ENCODE data around the gene DAZL. TPM values are rescaled to one million over a fixed set of nuclear protein-coding genes. Genes with fewer than 3 reads are reported as not detected.

DAZL gene
- total RNA-seq, 1 experiment from 2014 or later = not detected

DNA sequence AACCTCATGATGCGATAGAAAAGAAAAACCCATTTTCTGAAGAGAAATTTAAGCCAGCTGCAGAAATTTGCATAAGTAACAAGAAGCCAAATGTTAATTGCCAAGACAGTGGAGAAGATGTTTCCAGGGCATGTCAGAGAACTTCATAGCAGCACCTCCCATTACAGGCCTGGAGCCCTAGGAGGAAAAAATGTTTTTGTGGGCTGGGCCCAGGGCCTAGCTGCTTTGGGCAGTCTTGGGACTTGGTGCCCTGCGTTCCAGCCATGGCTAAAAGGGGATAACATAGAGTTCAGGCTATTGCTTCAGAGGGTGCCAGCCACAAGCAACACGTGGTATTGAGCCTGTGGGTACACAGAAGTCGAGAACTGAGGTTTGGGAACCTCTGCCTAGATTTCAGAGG is 10.9 kb upstream of the DAZL start:
- Histone ChIP-seq H3K79me2 (ENCODE audit: insufficient read depth, low read length) (no peaks in the 10 kb centered on the region), H3K9me2 (ENCODE audit: insufficient read depth) (no peaks in the 10 kb centered on the region), H3K9ac (ENCODE audit: low read length) (no peak overlapping the region), H4K20me1 (ENCODE audit: insufficient read depth) (no peaks in the 10 kb centered on the region), H3K27ac (ENCODE audit: low read depth, low read length) (no peak overlapping the region), H3K9me3 (ENCODE audit: control insufficient read depth in 1 of 2, insufficient read depth in 1 of 2, low read depth in 1 of 2, low read length in 2 of 2) (no peaks in the 10 kb centered on the region), H3K4me2 (ENCODE audit: low read length) (no peak overlapping the region), H3K36me3 (ENCODE audit: control insufficient read depth in 1 of 2, insufficient read depth in 2 of 2, low read length in 2 of 2) (no peaks in the 10 kb centered on the region), H3K27me3 (ENCODE audit: insufficient read depth, low read length) (no peaks in the 10 kb centered on the region), H2AFZ (ENCODE audit: low read depth, low read length, poor library complexity, severe bottlenecking) (no peak overlapping the region), H3K4me1 (ENCODE audit: control insufficient read depth in 1 of 2, insufficient read depth in 2 of 2, low read length in 2 of 2) (no peaks in the 10 kb centered on the region), H3K4me3 (replicated peaks in 1 of 2; ENCODE audit: low read depth in 1 of 2, low read length in 2 of 2) (no peak overlapping the region)
- POLR2A ChIA-PET = no interaction called here
- no peak for DNase-seq (ENCODE audit: low read depth, low spot score)
- intact Hi-C loops (cut with micrococcal nuclease) = no loop called here
- TF ChIP-seq SRF (IDR thresholded peaks at IDR 0.05; ENCODE audit: low read depth) (no peak), CBX3 (IDR thresholded peaks at IDR 0.05; ENCODE audit: low read depth) (no peak), ZFX (IDR thresholded peaks at IDR 0.05) (no peak)
- RAD21 ChIA-PET (ENCODE audit: low non-redundant PET in 1 of 2, low total read pairs in 2 of 2, uncharacterized antibody in 2 of 2, unreplicated experiment in 2 of 2) = no interaction called here
- CTCF ChIA-PET = no interaction called here
- no TSS peak for BruUV-seq (replicated peaks)
- no peak for ATAC-seq

DNA sequence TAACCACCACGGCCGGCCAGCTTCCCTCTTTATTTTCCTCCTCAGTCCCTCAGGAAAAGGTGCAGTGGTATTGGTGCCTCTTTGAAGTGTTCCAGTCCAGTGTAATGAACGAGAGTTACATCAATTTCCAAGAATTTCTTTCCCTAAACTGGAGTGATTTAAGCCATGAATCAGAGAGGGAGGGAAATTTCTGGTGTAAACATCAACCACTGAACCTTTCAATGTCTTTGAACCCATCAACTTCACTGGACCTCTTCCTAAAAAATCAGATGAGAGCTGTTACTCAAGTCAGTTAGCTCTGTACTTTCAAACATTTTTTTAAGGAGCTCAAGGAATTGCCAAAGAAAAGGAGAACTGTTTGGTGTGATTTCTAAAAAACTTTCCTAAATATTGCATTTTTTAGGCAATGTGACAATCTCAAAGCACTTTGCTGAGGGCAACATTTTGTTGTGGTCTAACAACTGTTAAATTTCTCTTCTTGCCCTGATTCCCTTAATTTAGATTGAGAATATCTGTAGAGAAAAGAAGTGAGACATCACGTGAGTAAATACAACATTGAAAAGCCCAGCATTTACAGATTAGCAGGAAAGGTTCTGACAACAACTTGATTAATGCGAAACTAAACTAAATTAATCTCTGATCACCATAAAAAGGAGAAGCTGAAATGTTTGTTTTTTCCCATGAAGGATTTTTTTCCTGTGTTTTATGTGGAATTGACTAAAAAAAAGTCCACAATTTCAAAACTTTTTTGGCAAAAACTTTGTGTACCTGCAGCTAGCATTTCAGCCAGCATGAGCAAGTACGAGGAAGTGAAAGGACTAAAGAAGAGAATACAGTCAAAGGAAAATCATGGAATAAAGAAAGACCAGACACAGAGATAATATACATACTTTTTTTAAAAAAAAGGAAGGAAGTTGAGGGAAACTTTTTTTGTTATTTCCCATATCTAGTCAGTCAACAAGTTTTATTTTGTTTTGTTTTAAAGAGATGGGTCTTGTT is 9.1 kb upstream of the DAZL start:
- ATAC-seq (no peak), DNase-seq (ENCODE audit: low read depth, low spot score) (no peak)
- ChIA-PET CTCF (no interaction called here), RAD21 (ENCODE audit: low non-redundant PET in 1 of 2, low total read pairs in 2 of 2, uncharacterized antibody in 2 of 2, unreplicated experiment in 2 of 2) (no interaction called here), POLR2A (no interaction called here)
- H3K27me3 ChIP-seq (ENCODE audit: insufficient read depth, low read length) = no peaks in the 10 kb centered on the region
- H3K79me2 ChIP-seq (ENCODE audit: insufficient read depth, low read length) = no peaks in the 10 kb centered on the region
- H3K4me1 ChIP-seq (ENCODE audit: control insufficient read depth in 1 of 2, insufficient read depth in 2 of 2, low read length in 2 of 2) = no peaks in the 10 kb centered on the region
- H4K20me1 ChIP-seq (ENCODE audit: insufficient read depth) = no peaks in the 10 kb centered on the region
- H3K9ac ChIP-seq (ENCODE audit: low read length) = no peak overlapping the region
- H3K4me2 ChIP-seq (ENCODE audit: low read length) = no peak overlapping the region
- H3K36me3 ChIP-seq (ENCODE audit: control insufficient read depth in 1 of 2, insufficient read depth in 2 of 2, low read length in 2 of 2) = no peaks in the 10 kb centered on the region
- H3K4me3 ChIP-seq (replicated peaks in 1 of 2; ENCODE audit: low read depth in 1 of 2, low read length in 2 of 2) = no peak overlapping the region
- H3K27ac ChIP-seq (ENCODE audit: low read depth, low read length) = no peak overlapping the region
- no peaks in the 10 kb centered on the region for H3K9me3 ChIP-seq (ENCODE audit: control insufficient read depth in 1 of 2, insufficient read depth in 1 of 2, low read depth in 1 of 2, low read length in 2 of 2)
- BruUV-seq (replicated peaks) = no TSS peak
- intact Hi-C loops (cut with micrococcal nuclease) = no loop called here
- H2AFZ ChIP-seq (ENCODE audit: low read depth, low read length, poor library complexity, severe bottlenecking) = no peak overlapping the region
- no peak for TF ChIP-seq POLR2A (IDR thresholded peaks at IDR 0.05; ENCODE audit: borderline replicate concordance, extremely low read depth, insufficient read depth, insufficient read length)
- TF ChIP-seq, protein P1, sequence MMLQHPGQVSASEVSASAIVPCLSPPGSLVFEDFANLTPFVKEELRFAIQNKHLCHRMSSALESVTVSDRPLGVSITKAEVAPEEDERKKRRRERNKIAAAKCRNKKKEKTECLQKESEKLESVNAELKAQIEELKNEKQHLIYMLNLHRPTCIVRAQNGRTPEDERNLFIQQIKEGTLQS (IDR thresholded peaks at IDR 0.05) = no peak
- no peak for TF ChIP-seq YY1 (IDR thresholded peaks at IDR 0.05; ENCODE audit: extremely low read depth, insufficient replicate concordance, low read depth, low read length)
- TF ChIP-seq JUND (IDR thresholded peaks at IDR 0.05) = no peak
- no peak for TF ChIP-seq RAD21 (IDR thresholded peaks at IDR 0.05; ENCODE audit: low read depth)
- no peak for TF ChIP-seq POLR2AphosphoS5 (IDR thresholded peaks at IDR 0.05; ENCODE audit: low read depth, low read length)
- no peak for TF ChIP-seq CBX3 (IDR thresholded peaks at IDR 0.05; ENCODE audit: low read depth)
- TF ChIP-seq TCF7L2 (IDR thresholded peaks at IDR 0.05; ENCODE audit: borderline replicate concordance, extremely low read depth, insufficient read depth, insufficient read length) = no peak
- no peak for TF ChIP-seq ELF1 (IDR thresholded peaks at IDR 0.05; ENCODE audit: borderline replicate concordance, low read depth)
- TF ChIP-seq SP1 (IDR thresholded peaks at IDR 0.05; ENCODE audit: low read depth) = no peak
- TF ChIP-seq, protein P2, sequence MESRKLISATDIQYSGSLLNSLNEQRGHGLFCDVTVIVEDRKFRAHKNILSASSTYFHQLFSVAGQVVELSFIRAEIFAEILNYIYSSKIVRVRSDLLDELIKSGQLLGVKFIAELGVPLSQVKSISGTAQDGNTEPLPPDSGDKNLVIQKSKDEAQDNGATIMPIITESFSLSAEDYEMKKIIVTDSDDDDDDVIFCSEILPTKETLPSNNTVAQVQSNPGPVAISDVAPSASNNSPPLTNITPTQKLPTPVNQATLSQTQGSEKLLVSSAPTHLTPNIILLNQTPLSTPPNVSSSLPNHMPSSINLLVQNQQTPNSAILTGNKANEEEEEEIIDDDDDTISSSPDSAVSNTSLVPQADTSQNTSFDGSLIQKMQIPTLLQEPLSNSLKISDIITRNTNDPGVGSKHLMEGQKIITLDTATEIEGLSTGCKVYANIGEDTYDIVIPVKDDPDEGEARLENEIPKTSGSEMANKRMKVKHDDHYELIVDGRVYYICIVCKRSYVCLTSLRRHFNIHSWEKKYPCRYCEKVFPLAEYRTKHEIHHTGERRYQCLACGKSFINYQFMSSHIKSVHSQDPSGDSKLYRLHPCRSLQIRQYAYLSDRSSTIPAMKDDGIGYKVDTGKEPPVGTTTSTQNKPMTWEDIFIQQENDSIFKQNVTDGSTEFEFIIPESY (IDR thresholded peaks at IDR 0.05; ENCODE audit: extremely low read depth, insufficient replicate concordance, low read length) = no peak
- H3K9me2 ChIP-seq (ENCODE audit: insufficient read depth) = no peaks in the 10 kb centered on the region
